Liver (tissue), 9 donors: ENCODE data around the gene DNPEP. TPM values are rescaled to one million over a fixed set of nuclear protein-coding genes. Genes with fewer than 3 reads are reported as not detected.

ENCODE experiments used
- DNase-seq: peaks from one replicate; pipeline ENCODE4 v3.0.0-alpha.2; 2017; ENCODE audit warnings: low spot score
- H3K27ac ChIP-seq, 2 donors: one replicate each; pipeline ENCODE4 v1.7.0; 2013; ENCODE audit warnings: inconsistent platforms in 2 of 2, low read length in 2 of 2, control low read depth in 1 of 2, low read depth in 1 of 2, mild to moderate bottlenecking in 1 of 2
- H3K27me3 ChIP-seq, 4 donors: one replicate each; pipeline versions ENCODE4 v1.6.1 to v1.7.0; 2013; ENCODE audit warnings: low read length in 3 of 4, inconsistent platforms in 1 of 4, mild to moderate bottlenecking in 1 of 4, moderate library complexity in 1 of 4; ENCODE audit not compliant: control insufficient read depth in 4 of 4, insufficient read depth in 4 of 4
- H3K36me3 ChIP-seq, 4 donors: one replicate each; pipeline versions ENCODE4 v1.6.1 to v1.7.0; 2013; ENCODE audit warnings: low read length in 3 of 4, mild to moderate bottlenecking in 3 of 4, low read depth in 1 of 4, moderate library complexity in 1 of 4; ENCODE audit not compliant: control insufficient read depth in 4 of 4, insufficient read depth in 3 of 4
- H3K4me1 ChIP-seq, 4 donors: one replicate each; pipeline versions ENCODE4 v1.6.1 to v1.7.0; 2013; ENCODE audit warnings: low read length in 3 of 4, mild to moderate bottlenecking in 3 of 4, moderate library complexity in 1 of 4; ENCODE audit not compliant: control insufficient read depth in 4 of 4, insufficient read depth in 4 of 4
- H3K4me3 ChIP-seq, 3 donors: one replicate each; pipeline versions ENCODE4 v1.6.1 to v1.7.0; 2013; ENCODE audit warnings: low read length in 3 of 3, control low read depth in 1 of 3, low read depth in 1 of 3, mild to moderate bottlenecking in 1 of 3
- H3K9ac ChIP-seq, 2 donors: one replicate each; pipeline ENCODE4 v1.7.0; 2013; ENCODE audit warnings: low read length in 2 of 2, mild to moderate bottlenecking in 2 of 2, moderate library complexity in 2 of 2, control low read depth in 1 of 2, low read depth in 1 of 2
- H3K9me3 ChIP-seq, 4 donors: one replicate each; pipeline versions ENCODE4 v1.6.1 to v1.7.0; 2013; ENCODE audit warnings: low read length in 3 of 4; ENCODE audit not compliant: control insufficient read depth in 4 of 4
- ATF3 ChIP-seq: IDR thresholded peaks from 2 replicates; pipeline ENCODE4 v1.6.1; 2016; ENCODE audit warnings: antibody characterized with exemption
- CTCF ChIP-seq: fragments of 150-350 bp; IDR thresholded peaks from 2 replicates; pipeline ENCODE4 v1.5.1; 2017; ENCODE audit warnings: improper control_type of control experiment, low read depth, low read length; ENCODE audit not compliant: missing input control
- EGR1 ChIP-seq, 2 donors: IDR thresholded peaks; 2 replicates each; pipeline ENCODE4 v1.6.1; 2016 to 2018; ENCODE audit warnings: antibody characterized with exemption in 2 of 2, low read depth in 2 of 2
- GABPA ChIP-seq, 2 donors: IDR thresholded peaks in 1 of 2; conservative IDR thresholded peaks in 1 of 2; 2 replicates each; pipeline ENCODE4 v1.6.1; 2016; ENCODE audit warnings: antibody characterized with exemption in 2 of 2, mild to moderate bottlenecking in 1 of 2, moderate library complexity in 1 of 2
- HNF4A ChIP-seq, 2 donors: conservative IDR thresholded peaks; 2 replicates each; pipeline ENCODE4 v1.6.1; 2016; ENCODE audit warnings: antibody characterized with exemption in 2 of 2, mild to moderate bottlenecking in 2 of 2
- HNF4G ChIP-seq: IDR thresholded peaks from 2 replicates; pipeline ENCODE4 v1.6.1; 2016; ENCODE audit warnings: antibody characterized with exemption
- MAX ChIP-seq: IDR thresholded peaks from 2 replicates; pipeline ENCODE4 v1.6.1; 2016; ENCODE audit warnings: antibody characterized with exemption
- RAD21 ChIP-seq, 2 donors: IDR thresholded peaks; 2 replicates each; pipeline ENCODE4 v1.6.1; 2016; ENCODE audit warnings: antibody characterized with exemption in 2 of 2, mild to moderate bottlenecking in 2 of 2
- REST ChIP-seq: IDR thresholded peaks from 2 replicates; pipeline ENCODE4 v1.6.1; 2016; ENCODE audit warnings: antibody characterized with exemption, mild to moderate bottlenecking
- RXRA ChIP-seq, 2 donors: IDR thresholded peaks; 2 replicates each; pipeline ENCODE4 v1.6.1; 2017 to 2018; ENCODE audit warnings: antibody characterized with exemption in 2 of 2, mild to moderate bottlenecking in 1 of 2
- SP1 ChIP-seq: IDR thresholded peaks from 2 replicates; pipeline ENCODE4 v1.6.1; 2018; ENCODE audit warnings: antibody characterized with exemption, mild to moderate bottlenecking
- TAF1 ChIP-seq: conservative IDR thresholded peaks from 2 replicates; pipeline ENCODE4 v1.6.1; 2016; ENCODE audit warnings: antibody characterized with exemption, mild to moderate bottlenecking
- YY1 ChIP-seq: IDR thresholded peaks from 2 replicates; pipeline ENCODE4 v1.6.1; 2016; ENCODE audit warnings: antibody characterized with exemption, mild to moderate bottlenecking
- ZBTB33 ChIP-seq: IDR thresholded peaks from 2 replicates; pipeline ENCODE4 v1.6.1; 2016; ENCODE audit warnings: antibody characterized with exemption
- WGBS: extraction: QIAGEN DNeasy Blood & Tissue Kit; methylation state at CpG from one replicate; pipeline ENCODE4 v1.1.7; 2013; 5-methylcytosine and 5-hydroxymethylcytosine counted together
- polyA plus RNA-seq, 2 donors: library from polyadenylated mRNA; stranded (reverse) in 1 of 2; unstranded in 1 of 2; fragments of 200-250 nt in 1 of 2; fragments of >200 nt in 1 of 2; fragmentation: Nextera tagmentation in 1 of 2; extraction: Ambion mirVana in 1 of 2; gene quantifications; one replicate each; pipeline versions ENCODE4 v1.2.1 to v1.2.3, GENCODE V29; 2013 to 2015
- total RNA-seq, 2 donors: library from RNA; depleted of rRNA; stranded (reverse); fragments of >200 nt; gene quantifications; one replicate each; pipeline ENCODE4 v1.2.3, GENCODE V29; 2014
- donor health status: healthy.
- donor health status: healthy.
- donor health status: healthy.
- donor health status: healthy.
- donor health status: healthy.

The DNPEP gene
- total and polyA plus RNA-seq, 4 donors = 25.8 to 58.4 (median 45.8) TPM

DNA sequence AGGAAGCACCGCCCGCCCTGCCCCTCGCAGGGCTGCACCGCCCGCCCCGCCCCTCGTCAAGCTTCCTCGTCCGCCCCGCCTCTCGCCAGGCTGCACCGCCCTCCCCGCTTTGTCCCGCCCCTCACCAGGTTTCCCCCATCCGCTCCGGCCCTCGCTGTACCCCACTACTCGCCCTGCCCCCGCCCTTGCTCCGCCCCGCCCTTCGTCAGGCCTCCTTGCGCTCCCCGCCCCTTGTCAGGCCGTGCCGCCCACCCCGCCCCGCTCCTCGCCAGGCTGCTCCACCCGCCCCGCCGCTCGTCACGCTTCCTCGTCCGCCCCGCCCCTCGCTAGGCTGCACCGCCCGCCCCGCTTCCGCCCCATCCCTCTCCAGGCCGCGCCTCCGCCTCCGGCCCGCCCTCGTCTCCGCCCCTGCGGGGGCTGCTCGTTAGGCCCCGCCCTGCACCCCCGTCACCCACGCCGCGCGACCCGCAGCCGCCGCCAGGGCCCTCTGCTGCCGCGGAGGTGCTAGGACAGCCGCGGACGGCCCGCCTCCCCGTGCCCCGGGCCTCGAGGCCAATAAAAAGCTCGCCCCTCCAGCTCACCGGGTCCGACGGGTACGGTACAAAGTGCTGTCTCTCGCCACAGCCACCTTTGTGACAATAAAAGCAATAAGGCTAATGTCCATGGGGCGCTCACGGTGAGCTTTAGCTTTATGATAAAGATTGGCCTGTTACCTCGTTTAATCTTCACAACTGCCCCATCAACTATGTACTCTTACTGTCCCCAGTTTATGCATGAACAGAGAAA, 602 bp upstream of the DNPEP start:
- DNase-seq = peak; percentile 99
- Histone ChIP-seq H3K4me1 (peaks cover 3 to 16% (median 10%) of the 10 kb centered on the region in 4 donors), H3K9ac (peak overlapping the region; percentile 45 to 51), H3K4me3 (peak overlapping the region in 2 of 3 donors; percentile 49 to 54), H3K36me3 (peaks cover 5 to 30% (median 22%) of the 10 kb centered on the region in 4 donors), H3K9me3 (no peaks in the 10 kb centered on the region), H3K27ac (peak overlapping the region; percentile 74 to 77), H3K27me3 (no peaks in the 10 kb centered on the region)
- TF ChIP-seq RAD21 (IDR thresholded peaks at IDR 0.05) (peak in 1 of 2 donors; percentile 17), HNF4A (conservative IDR thresholded peaks at IDR 0.05) (peak; percentile 91 to 92), TAF1 (no peak), CTCF (peak; percentile 73), REST (peak; percentile 32), ATF3 (no peak), HNF4G (peak; percentile 82), RXRA (IDR thresholded peaks at IDR 0.05) (peak; percentile 60 to 69), SP1 (peak; percentile 90), EGR1 (IDR thresholded peaks at IDR 0.05; ENCODE audit: low read depth in 2 of 2) (peak in 1 of 2 donors; percentile 83), ZBTB33 (no peak), MAX (no peak), YY1 (peak; percentile 20), GABPA (IDR thresholded peaks at IDR 0.05 in 1 of 2, conservative IDR thresholded peaks at IDR 0.05 in 1 of 2) (peak in 1 of 2 donors; percentile 25)
- WGBS = 3% methylated on average over 78 of the region's 78 CpGs
